Mesothelial cell of epicardium (in vitro differentiated cells): ENCODE measurements around the gene SAG. TPM values are rescaled to one million over a fixed set of nuclear protein-coding genes. Genes with fewer than 3 reads are reported as not detected.
A peak's percentile ranks its signal among the peaks of the same experiment; 100 is the strongest.

ENCODE experiments used
- DNase-seq, 2 experiments: peaks; one replicate each; pipeline ENCODE4 v3.0.0; 2021; ENCODE audit warnings: low spot score in 2 of 2; ENCODE audit not compliant: unreplicated experiment in 2 of 2
- H3K27ac Mint-ChIP-seq: 2 replicates; pipeline ENCODE4 v1.8.0; 2021; ENCODE audit warnings: mixed read lengths
- H3K27me3 Mint-ChIP-seq: 2 replicates; pipeline ENCODE4 v1.8.0; 2021; ENCODE audit warnings: low read depth, mixed read lengths
- H3K36me3 Mint-ChIP-seq: 2 replicates; pipeline ENCODE4 v1.8.0; 2021; ENCODE audit warnings: mixed read lengths
- H3K4me1 Mint-ChIP-seq: 2 replicates; pipeline ENCODE4 v1.8.0; 2021; ENCODE audit warnings: mixed read lengths
- H3K4me3 Mint-ChIP-seq: 2 replicates; pipeline ENCODE4 v1.8.0; 2021; ENCODE audit warnings: mild to moderate bottlenecking, moderate library complexity, mixed read lengths
- H3K9me3 Mint-ChIP-seq: 2 replicates; pipeline ENCODE4 v1.8.0; 2021; ENCODE audit warnings: mixed read lengths
- total RNA-seq: library from RNA; stranded (reverse); gene quantifications from 3 replicates; pipeline ENCODE4 v1.2.1, GENCODE V29; 2021
- TF ChIP-seq, protein P1 (sequence below): fragments of 200-600 bp; sonication (generic); IDR thresholded peaks from one replicate; pipeline ENCODE4 v1.5.0; 2021; ENCODE audit warnings: antibody characterized with exemption; ENCODE audit not compliant: unreplicated experiment

Gene SAG
- total RNA-seq, 1 donor from 2014 or later, result not detected

GRCh38 chr2:233389601-233390125, 82.0 kb downstream of the SAG start:
- H3K4me1 Mint-ChIP-seq, result peaks cover 33% of the 10 kb centered on the region
- H3K4me3 Mint-ChIP-seq, result no peak overlapping the region
- no peaks in the 10 kb centered on the region for H3K27me3 Mint-ChIP-seq
- TF ChIP-seq, protein P1, sequence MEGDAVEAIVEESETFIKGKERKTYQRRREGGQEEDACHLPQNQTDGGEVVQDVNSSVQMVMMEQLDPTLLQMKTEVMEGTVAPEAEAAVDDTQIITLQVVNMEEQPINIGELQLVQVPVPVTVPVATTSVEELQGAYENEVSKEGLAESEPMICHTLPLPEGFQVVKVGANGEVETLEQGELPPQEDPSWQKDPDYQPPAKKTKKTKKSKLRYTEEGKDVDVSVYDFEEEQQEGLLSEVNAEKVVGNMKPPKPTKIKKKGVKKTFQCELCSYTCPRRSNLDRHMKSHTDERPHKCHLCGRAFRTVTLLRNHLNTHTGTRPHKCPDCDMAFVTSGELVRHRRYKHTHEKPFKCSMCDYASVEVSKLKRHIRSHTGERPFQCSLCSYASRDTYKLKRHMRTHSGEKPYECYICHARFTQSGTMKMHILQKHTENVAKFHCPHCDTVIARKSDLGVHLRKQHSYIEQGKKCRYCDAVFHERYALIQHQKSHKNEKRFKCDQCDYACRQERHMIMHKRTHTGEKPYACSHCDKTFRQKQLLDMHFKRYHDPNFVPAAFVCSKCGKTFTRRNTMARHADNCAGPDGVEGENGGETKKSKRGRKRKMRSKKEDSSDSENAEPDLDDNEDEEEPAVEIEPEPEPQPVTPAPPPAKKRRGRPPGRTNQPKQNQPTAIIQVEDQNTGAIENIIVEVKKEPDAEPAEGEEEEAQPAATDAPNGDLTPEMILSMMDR, result no peak
- H3K9me3 Mint-ChIP-seq, result no peaks in the 10 kb centered on the region
- peak overlapping the region; percentile 50 for H3K27ac Mint-ChIP-seq
- peaks cover 10% of the 10 kb centered on the region for H3K36me3 Mint-ChIP-seq
- DNase-seq, result no peak

- Mint-ChIP-seq H3K27me3 (no peaks in the 10 kb centered on the region), H3K4me3 (no peak overlapping the region), H3K36me3 (peaks cover 22% of the 10 kb centered on the region), H3K4me1 (no peaks in the 10 kb centered on the region), H3K27ac (no peak overlapping the region), H3K9me3 (no peaks in the 10 kb centered on the region)
- TF ChIP-seq, protein P1, result no peak
- no peak for DNase-seq
Observed at GRCh38 chr2:233395687-233396086, 88.1 kb downstream of the SAG start.

Other genes starting within 250 kb of the SAG start
- gene INPP5D, start 247.5 kb upstream of the SAG start, total RNA-seq, result 8.9 to 9.4 TPM (median 9.2 TPM) in 3 replicates
- 20.0 to 23.5 TPM (median 21.7 TPM) in 3 replicates for gene ATG16L1, start 56.1 kb upstream of the SAG start, total RNA-seq
- 52.8 to 64.5 TPM (median 57.0 TPM) in 3 replicates for gene DGKD, start 46.7 kb downstream of the SAG start, total RNA-seq